Dendritic cell treated with granulocyte-macrophage colony-stimulating factor and Interleukin-4, amounts not matched to agents 40 ng/mL and 50 ng/mL, for 4 days (primary cell): ENCODE results near the gene TPBG.
"Not testable (repeated sequence)": the region's sequence is repeated elsewhere in the genome, so short reads cannot be mapped to it uniquely, and the experiment has no call there.

Experiments
- H3K27ac Mint-ChIP-seq: one replicate; pipeline ENCODE4 v1.8.0; 2022; ENCODE audit warnings: mild to moderate bottlenecking, mixed read lengths
- H3K27me3 Mint-ChIP-seq: one replicate; pipeline ENCODE4 v1.8.0; 2022; ENCODE audit warnings: mild to moderate bottlenecking, mixed read lengths
- H3K36me3 Mint-ChIP-seq: one replicate; pipeline ENCODE4 v1.8.0; 2022; ENCODE audit warnings: low read depth, mixed read lengths
- H3K4me1 Mint-ChIP-seq: one replicate; pipeline ENCODE4 v1.8.0; 2022; ENCODE audit warnings: low read depth, mixed read lengths
- H3K4me3 Mint-ChIP-seq: one replicate; pipeline ENCODE4 v1.8.0; 2022; ENCODE audit warnings: mild to moderate bottlenecking, moderate library complexity, mixed read lengths
- H3K9me3 Mint-ChIP-seq: one replicate; pipeline ENCODE4 v1.8.0; 2022; ENCODE audit warnings: mixed read lengths
- intact Hi-C: fragments of 100-400 bp; cut with micrococcal nuclease; formaldehyde crosslinking; loops from one replicate; pipeline ENCODE4 v1.15.0; 2022

TPBG gene

DNA sequence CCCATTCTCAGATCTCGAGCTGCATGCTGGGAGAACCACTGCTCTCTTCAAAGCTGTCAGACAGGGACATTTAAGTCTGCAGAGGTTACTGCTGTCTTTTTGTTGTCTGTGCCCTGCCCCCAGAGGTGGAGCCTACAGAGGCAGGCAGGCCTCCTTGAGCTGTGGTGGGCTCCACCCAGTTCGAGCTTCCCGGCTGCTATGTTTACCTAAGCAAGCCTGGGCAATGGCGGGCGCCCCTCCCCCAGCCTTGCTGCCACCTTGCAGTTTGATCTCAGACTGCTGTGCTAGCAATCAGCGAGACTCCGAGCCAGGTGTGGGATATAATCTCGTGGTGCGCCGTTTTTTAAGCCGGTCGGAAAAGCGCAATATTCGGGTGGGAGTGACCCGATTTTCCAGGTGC lies 31.2 kb downstream of the TPBG start:
- intact Hi-C loops, H3K36me3 Mint-ChIP-seq, H3K27ac Mint-ChIP-seq, H3K4me1 Mint-ChIP-seq, H3K4me3 Mint-ChIP-seq, H3K9me3 Mint-ChIP-seq, H3K27me3 Mint-ChIP-seq: not testable (repeated sequence)

- Mint-ChIP-seq H3K4me1 (no peaks in the 10 kb centered on the region), H3K27me3 (no peaks in the 10 kb centered on the region)
- intact Hi-C loops, result no loop called here
These were observed 33.5 kb downstream of the TPBG start for GRCh38 chr6:82396964-82397751.

GRCh38 chr6:82397962-82398692 lies 34.5 kb downstream of the TPBG start:
- no peaks in the 10 kb centered on the region for H3K4me1 Mint-ChIP-seq
- H3K27ac Mint-ChIP-seq, result no peak overlapping the region
- H3K27me3 Mint-ChIP-seq, result no peaks in the 10 kb centered on the region
- intact Hi-C loops, result no loop called here
- no peaks in the 10 kb centered on the region for H3K36me3 Mint-ChIP-seq
- no peaks in the 10 kb centered on the region for H3K9me3 Mint-ChIP-seq
- H3K4me3 Mint-ChIP-seq, result no peak overlapping the region

More at GRCh38 chr6:82396964-82397751, 33.5 kb downstream of the TPBG start:
- Mint-ChIP-seq H3K36me3 (no peaks in the 10 kb centered on the region), H3K27ac (no peak overlapping the region), H3K9me3 (no peaks in the 10 kb centered on the region), H3K4me3 (no peak overlapping the region)

DNA sequence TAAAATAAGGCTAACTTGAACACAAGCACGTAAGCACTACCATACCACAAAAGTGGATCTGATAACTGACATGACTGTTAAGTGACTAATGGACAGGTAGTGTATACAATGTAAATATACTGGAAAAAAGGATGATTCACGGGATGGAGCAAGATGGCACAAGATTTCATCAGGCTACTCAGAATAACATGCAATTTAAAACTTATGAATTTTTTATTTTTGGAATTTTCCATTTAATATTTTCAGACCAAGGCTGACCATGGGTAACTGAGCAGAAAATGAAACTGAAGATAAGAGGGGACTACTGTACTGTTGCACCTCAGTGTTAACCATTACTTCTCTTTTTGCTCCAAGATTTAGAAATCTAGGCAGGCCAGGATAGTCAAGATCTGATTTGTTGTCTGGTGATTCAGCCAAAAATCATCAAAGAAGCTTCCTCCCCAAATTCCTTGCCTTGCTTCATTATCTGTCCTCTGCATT lies 45.4 kb downstream of the TPBG start:
- H3K4me3 Mint-ChIP-seq, result no peak overlapping the region
- no peaks in the 10 kb centered on the region for H3K4me1 Mint-ChIP-seq
- H3K9me3 Mint-ChIP-seq, result no peaks in the 10 kb centered on the region
- intact Hi-C loops, result no loop called here
- H3K27me3 Mint-ChIP-seq, result no peaks in the 10 kb centered on the region
- H3K27ac Mint-ChIP-seq, result no peak overlapping the region
- no peaks in the 10 kb centered on the region for H3K36me3 Mint-ChIP-seq

DNA sequence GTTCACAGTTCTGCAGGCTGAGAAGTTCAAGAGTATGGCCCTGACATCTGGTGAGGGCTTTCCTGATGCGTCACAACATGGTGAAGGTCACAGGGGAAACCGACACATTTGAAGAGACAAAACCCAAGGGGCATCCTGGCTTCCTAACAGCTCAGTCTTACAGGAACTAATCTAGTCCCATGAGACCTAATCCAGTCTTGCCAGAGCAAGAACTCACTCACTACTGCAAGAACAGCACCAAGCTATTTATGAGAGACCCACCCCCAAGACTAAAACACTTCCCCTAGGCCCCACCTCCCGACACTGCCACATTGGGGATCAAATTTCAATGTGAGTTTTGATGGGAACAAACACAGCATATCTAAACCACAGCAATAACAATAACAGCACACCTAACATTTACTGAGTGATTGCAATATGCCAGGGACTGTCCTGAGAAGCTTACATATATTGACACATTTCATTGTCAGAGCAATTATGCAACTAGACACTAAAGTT lies 46.6 kb downstream of the TPBG start:
- Mint-ChIP-seq H3K4me1 (no peaks in the 10 kb centered on the region), H3K27me3 (no peaks in the 10 kb centered on the region), H3K4me3 (no peak overlapping the region), H3K9me3 (no peaks in the 10 kb centered on the region), H3K36me3 (no peaks in the 10 kb centered on the region), H3K27ac (no peak overlapping the region)
- intact Hi-C loops, result no loop called here

- Mint-ChIP-seq H3K4me3 (no peak overlapping the region), H3K36me3 (no peaks in the 10 kb centered on the region), H3K4me1 (no peaks in the 10 kb centered on the region), H3K27me3 (no peaks in the 10 kb centered on the region), H3K9me3 (no peaks in the 10 kb centered on the region), H3K27ac (no peak overlapping the region)
- intact Hi-C loops, result no loop called here
These were observed 50.3 kb downstream of the TPBG start for GRCh38 chr6:82413868-82414267.

DNA sequence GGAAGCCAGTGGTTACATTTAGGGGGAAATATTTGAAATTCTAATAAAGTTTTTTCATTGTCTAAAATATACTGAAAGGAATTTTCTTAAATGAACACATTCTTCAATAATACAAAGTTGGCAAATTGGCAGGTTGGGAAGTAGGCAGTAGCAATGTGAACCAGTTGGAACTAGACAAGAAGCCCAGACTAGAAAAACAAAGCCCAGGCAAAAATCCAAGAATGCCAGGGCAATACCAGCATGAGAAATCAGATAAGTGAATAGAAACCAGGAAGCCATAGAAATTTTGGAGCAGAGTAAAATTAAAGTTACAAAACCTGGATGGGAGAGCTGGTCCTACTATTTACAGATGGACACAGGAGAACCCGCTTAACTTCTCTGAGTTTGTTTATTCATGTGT lies 52.2 kb downstream of the TPBG start:
- no peak overlapping the region for H3K4me3 Mint-ChIP-seq
- H3K27ac Mint-ChIP-seq, result no peak overlapping the region
- no peaks in the 10 kb centered on the region for H3K9me3 Mint-ChIP-seq
- H3K36me3 Mint-ChIP-seq, result no peaks in the 10 kb centered on the region
- intact Hi-C loops, result no loop called here
- no peaks in the 10 kb centered on the region for H3K4me1 Mint-ChIP-seq
- no peaks in the 10 kb centered on the region for H3K27me3 Mint-ChIP-seq

- Mint-ChIP-seq H3K27ac (no peak overlapping the region), H3K4me1 (no peaks in the 10 kb centered on the region), H3K4me3 (no peak overlapping the region), H3K27me3 (no peaks in the 10 kb centered on the region), H3K36me3 (no peaks in the 10 kb centered on the region), H3K9me3 (no peaks in the 10 kb centered on the region)
- intact Hi-C loops, result no loop called here
These were observed 52.7 kb downstream of the TPBG start for GRCh38 chr6:82416346-82416745.
